CD4-positive, alpha-beta T cell treated with Interleukin-21 for 1 hour (primary cell): ENCODE measurements around the gene MAGEA2.
"Not testable (repeated sequence)": the region's sequence is repeated elsewhere in the genome, so short reads cannot be mapped to it uniquely, and the experiment has no call there.

ENCODE experiments used
- DNase-seq: peaks from one replicate; pipeline ENCODE4 v3.0.0-alpha.2; 2020

MAGEA2 gene, protein sequence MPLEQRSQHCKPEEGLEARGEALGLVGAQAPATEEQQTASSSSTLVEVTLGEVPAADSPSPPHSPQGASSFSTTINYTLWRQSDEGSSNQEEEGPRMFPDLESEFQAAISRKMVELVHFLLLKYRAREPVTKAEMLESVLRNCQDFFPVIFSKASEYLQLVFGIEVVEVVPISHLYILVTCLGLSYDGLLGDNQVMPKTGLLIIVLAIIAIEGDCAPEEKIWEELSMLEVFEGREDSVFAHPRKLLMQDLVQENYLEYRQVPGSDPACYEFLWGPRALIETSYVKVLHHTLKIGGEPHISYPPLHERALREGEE

GRCh38 chrX:152753686-152754650 is at the start of gene MAGEA2:
Gene MAGEA2, minus strand, starts transcription at chrX:152753842. Its CDS starts 2,479 bp downstream, at chrX:152751363.
- DNase-seq, result not testable (repeated sequence)

DNA sequence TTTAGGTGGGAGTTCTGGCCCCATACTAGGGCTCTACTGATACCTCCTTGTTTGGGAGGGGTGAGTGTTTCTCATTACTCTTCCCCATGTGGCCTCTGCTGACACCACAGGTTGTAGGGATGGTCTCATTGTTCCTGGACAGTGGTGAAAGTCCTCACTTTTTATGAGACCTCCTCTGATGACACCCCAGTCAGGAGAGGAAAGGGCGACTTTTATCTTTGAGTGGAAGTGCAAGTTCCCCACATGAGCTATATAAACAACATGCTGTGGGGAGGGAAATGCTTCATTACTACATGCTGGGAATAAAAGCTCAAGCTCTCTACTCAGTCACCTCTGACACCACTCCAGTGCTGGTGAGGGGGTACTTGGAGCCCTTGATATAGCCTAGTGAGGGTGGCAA is 45.3 kb upstream of the MAGEA2 start:
- no peak for DNase-seq

GRCh38 chrX:152787062-152787461 is 33.4 kb upstream of the MAGEA2 start:
- not testable (repeated sequence) for DNase-seq

GRCh38 chrX:152769549-152770289 is 16.1 kb upstream of the MAGEA2 start, which contains the start of gene MAGEA6:
Gene MAGEA6, minus strand, starts transcription at chrX:152769689. Its CDS starts 2,039 bp downstream, at chrX:152767650.
- DNase-seq, result not testable (repeated sequence)

DNA sequence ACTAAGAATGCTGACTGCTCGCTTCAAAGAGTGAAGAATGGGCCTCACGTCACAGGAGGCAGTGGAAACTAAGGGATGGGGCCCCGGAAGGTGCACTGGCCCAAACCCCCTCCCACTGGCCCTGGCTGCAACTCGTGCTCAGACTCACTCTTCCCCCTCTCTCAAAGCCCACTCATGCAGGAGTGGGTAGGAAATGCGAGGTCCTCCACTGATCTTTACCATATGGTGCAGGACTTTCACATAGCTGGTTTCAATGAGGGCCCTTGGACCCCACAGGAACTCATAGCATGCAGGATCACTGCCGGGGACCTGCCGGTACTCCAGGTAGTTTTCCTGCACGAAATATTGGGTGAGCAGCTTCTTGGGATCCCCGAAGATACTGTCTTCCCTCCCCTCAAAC is 12.9 kb upstream of the MAGEA2 start:
- DNase-seq, result not testable (repeated sequence)

- DNase-seq, result not testable (repeated sequence)
Measured at GRCh38 chrX:152761582-152761981, 7.9 kb upstream of the MAGEA2 start.

DNA sequence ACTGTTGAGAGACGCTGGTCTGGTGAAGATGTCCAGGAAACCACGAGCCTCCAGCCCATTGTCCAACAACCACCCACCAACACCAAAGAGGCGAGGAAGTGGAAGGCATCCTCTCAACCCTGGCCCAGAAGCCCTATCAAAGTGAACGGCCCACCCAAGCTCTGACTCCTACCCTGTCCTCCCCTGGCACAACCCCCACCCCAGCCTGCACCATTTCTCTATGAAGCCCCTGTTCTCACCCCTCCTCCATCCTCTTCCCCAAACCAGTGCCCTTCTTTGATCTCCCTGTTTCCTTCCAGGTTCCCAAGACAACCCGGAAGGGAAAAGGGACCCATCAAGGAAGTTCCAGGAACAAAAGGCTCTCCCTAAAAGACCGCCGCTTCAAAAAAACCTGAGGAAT is 5.9 kb upstream of the MAGEA2 start:
- DNase-seq, result not testable (repeated sequence)

DNA sequence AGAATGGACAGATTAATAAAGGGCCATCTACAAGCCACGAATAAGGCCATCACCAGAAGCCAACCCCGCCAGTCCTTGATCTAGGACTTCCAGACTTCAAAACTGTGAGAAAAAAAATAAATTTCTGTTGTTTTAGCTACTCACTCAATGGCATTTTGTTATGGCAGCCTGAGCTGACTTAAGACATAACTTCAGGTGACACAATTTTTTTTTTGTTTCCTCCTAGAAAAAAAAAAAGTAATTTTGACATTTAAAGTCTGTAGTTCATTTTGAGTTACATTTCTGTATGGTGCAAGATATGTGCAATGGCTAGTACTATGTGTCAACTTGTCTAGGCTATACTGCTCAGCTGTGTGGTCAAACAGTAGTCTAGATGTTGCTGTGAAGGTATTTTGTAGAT is 5.3 kb upstream of the MAGEA2 start, which contains the start of gene CSAG3:
CSAG3 (plus strand) TSS at position 301 of the 400 bp plus-strand sequence.
- DNase-seq, result not testable (repeated sequence)

- not testable (repeated sequence) for DNase-seq
Measured at GRCh38 chrX:152754871-152755270, 1.2 kb upstream of the MAGEA2 start.

GRCh38 chrX:152738560-152738959 is 15.1 kb downstream of the MAGEA2 start:
- no peak for DNase-seq

- DNase-seq, result not testable (repeated sequence)
Measured at GRCh38 chrX:152736528-152736927, 17.1 kb downstream of the MAGEA2 start.

GRCh38 chrX:152735860-152736511 is 17.7 kb downstream of the MAGEA2 start:
- no peak for DNase-seq

DNA sequence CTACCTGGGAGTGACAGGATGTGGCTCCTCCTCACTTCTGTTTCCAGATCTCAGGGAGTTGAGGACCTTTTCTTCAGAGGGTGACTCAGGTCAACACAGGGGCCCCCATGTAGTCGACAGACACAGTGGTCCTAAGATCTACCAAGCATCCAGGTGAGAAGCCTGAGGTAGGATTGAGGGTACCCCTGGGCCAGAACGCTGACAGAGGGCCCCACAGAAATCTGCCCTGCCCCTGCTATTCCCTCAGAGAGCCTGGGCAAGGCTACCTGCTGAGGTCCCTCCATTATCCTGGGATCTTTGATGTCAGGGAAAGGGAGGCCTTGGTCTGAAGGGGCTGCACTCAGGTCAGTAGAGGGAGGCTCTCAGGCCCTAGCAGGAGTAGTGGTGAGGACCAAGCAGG is 18.5 kb downstream of the MAGEA2 start:
- DNase-seq, result no peak

DNA sequence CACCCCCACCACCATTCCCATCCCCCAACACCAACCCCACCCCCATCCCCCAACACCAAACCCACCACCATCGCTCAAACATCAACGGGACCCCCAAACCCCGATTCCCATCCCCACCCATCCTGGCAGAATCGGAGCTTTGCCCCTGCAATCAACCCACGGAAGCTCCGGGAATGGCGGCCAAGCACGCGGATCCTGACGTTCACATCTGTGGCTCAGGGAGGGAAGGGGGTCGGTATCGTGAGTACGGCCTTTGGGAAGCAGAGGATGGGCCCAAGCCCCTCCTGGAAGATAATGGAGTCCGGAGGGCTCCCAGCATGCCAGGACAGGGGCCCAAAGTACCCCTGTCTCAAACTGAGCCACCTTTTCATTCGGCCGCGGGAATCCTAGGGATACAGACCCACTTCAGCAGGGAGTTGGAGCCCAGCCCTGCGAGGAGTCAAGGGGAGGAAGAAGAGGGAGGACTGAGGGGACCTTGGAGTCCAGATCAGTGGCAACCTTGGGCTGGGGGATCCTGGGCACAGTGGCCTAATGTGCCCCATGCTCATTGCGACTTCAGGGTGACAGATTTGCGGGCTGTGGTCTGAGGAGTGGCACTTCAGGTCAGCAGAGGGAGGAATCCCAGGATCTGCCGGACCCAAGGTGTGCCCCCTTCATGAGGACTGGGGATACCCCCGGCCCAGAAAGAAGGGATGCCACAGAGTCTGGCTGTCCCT is 19.3 kb downstream of the MAGEA2 start:
- DNase-seq, result not testable (repeated sequence)

DNA sequence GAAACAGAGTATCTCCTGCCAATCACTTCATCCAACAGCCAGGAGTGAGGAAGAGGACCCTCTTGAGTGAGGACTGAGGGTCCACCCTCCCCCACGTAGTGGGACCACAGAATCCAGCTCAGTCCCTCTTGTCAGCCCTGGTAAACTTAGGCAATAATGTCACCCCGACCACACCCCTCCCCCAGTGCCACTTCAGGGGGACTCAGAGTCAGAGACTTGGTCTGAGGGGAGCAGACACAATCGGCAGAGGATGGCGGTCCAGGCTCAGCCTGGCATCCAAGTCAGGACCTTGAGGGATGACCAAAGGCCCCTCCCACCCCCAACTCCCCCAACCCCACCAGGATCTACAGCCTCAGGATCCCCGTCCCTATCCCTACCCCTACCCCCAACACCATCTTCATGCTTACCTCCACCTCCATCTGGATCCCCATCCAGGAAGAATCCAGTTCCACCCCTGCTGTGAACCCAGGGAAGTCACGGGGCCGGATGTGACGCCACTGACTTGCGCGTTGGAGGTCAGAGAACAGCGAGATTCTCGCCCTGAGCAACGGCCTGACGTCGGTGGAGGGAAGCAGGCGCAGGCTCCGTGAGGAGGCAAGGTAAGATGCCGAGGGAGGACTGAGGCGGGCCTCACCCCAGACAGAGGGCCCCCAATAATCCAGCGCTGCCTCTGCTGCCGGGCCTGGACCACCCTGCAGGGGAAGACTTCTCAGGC is 20.2 kb downstream of the MAGEA2 start, which contains the start of the genes CSAG1 and MAGEA12:
CSAG1 (minus strand) TSS at position 461 of the 715 bp plus-strand sequence. CDS start 1,261 bp downstream, outside the sequence.
MAGEA12 (plus strand) TSS at position 497 of the 715 bp plus-strand sequence. CDS start 2,405 bp downstream, outside the sequence.
- no peak for DNase-seq

GRCh38 chrX:152725409-152725808 is 28.2 kb downstream of the MAGEA2 start:
- DNase-seq, result no peak

- not testable (repeated sequence) for DNase-seq
Measured at GRCh38 chrX:152713815-152714787, 39.5 kb downstream of the MAGEA2 start, which contains the start of gene MAGEA2B. Gene MAGEA2B, plus strand, starts transcription at chrX:152714628. Its CDS starts 2,479 bp downstream, at chrX:152717107.

- DNase-seq, result not testable (repeated sequence)
Measured at GRCh38 chrX:152713195-152713594, 40.4 kb downstream of the MAGEA2 start.

- not testable (repeated sequence) for DNase-seq
Measured at GRCh38 chrX:152709173-152709572, 44.5 kb downstream of the MAGEA2 start, which contains the start of gene CSAG2. Gene CSAG2, minus strand, starts transcription at chrX:152709273. Its CDS starts 161 bp downstream, at chrX:152709112.
